GM12878 (cell line): ENCODE results near the gene DOCK9. TPM values are rescaled to one million over a fixed set of nuclear protein-coding genes. Genes with fewer than 3 reads are reported as not detected.

ENCODE experiments used
- ATAC-seq: fragments of 200-7000 bp; cut with Tn5 transposase; 3 replicates; pipeline ENCODE4 v1.9.1; 2020; ENCODE audit warnings: mild to moderate bottlenecking, moderate library complexity
- BruUV-seq: library from RNA; stranded (reverse); fragments of 400-500 nt; replicated peaks from 2 replicates; lab custom pipeline; 2021; lab: Mats Ljungman, UMichigan
- CTCF ChIA-PET: fragments of 300-600 bp; sonication (Branson Sonifier 250); formaldehyde crosslinking; extraction: SDS; loops from one replicate; lab custom pipeline; 2021; ENCODE audit warnings: inconsistent platforms; lab: Yijun Ruan, JAX
- POLR2A ChIA-PET: fragments of 350-600 bp; formaldehyde crosslinking; extraction: SDS; loops from one replicate; lab custom pipeline; 2021; ENCODE audit warnings: inconsistent platforms; lab: Charles Lee
- RAD21 ChIA-PET: fragments of 300-600 bp; sonication (Branson Sonifier 250); formaldehyde crosslinking; loops from one replicate; lab custom pipeline; 2023; ENCODE audit warnings: antibody characterized with exemption; ENCODE audit not compliant: unreplicated experiment; lab: Charles Lee
- SMC1A ChIA-PET: fragments of 300-600 bp; sonication (Branson Sonifier 250); formaldehyde crosslinking; loops from one replicate; lab custom pipeline; 2023; ENCODE audit not compliant: unreplicated experiment, uncharacterized antibody; lab: Charles Lee
- DNase-seq: peaks from one replicate; pipeline ENCODE4 v3.0.0-alpha.2; 2011; ENCODE audit warnings: low read depth, low spot score
- FAIRE-seq: peaks from 3 replicates; lab custom pipeline; 2011; peaks lifted over from hg19 to GRCh38; lab: Jason Lieb, UNC
- H2AFZ ChIP-seq: 2 replicates; pipeline ENCODE4 v1.6.0; 2011; ENCODE audit warnings: low read depth, low read length, control low read depth; ENCODE audit not compliant: control insufficient read depth
- H3K27ac ChIP-seq: 2 replicates; pipeline ENCODE4 v1.5.1; 2011; ENCODE audit warnings: control low read depth; ENCODE audit not compliant: control insufficient read depth, insufficient read depth
- H3K27me3 ChIP-seq, 2 experiments: replicated peaks in 1 of 2; 2 replicates each; pipeline versions ENCODE4 v1.6.0 to v1.6.1; 2011; ENCODE audit warnings: low read length in 1 of 2; ENCODE audit not compliant: control insufficient read depth in 2 of 2, insufficient read depth in 2 of 2
- H3K36me3 ChIP-seq, 2 experiments: 2 replicates each; pipeline ENCODE4 v1.5.1; 2011; ENCODE audit warnings: low read length in 1 of 2; ENCODE audit not compliant: control insufficient read depth in 2 of 2, insufficient read depth in 2 of 2
- H3K4me1 ChIP-seq: 2 replicates; pipeline ENCODE4 v1.6.1; 2011; ENCODE audit warnings: mild to moderate bottlenecking, low read length, moderate library complexity, mixed read lengths; ENCODE audit not compliant: control insufficient read depth, insufficient read depth
- H3K4me2 ChIP-seq: 2 replicates; pipeline ENCODE4 v1.6.0; 2011; ENCODE audit warnings: control low read depth; ENCODE audit not compliant: control insufficient read depth, insufficient read depth
- H3K4me3 ChIP-seq: fragments of 200-600 bp; sonication (generic); 2 replicates; pipeline ENCODE4 v1.5.1; 2016
- H3K79me2 ChIP-seq: 2 replicates; pipeline ENCODE4 v1.6.0; 2011; ENCODE audit warnings: low read length; ENCODE audit not compliant: control insufficient read depth, insufficient read depth
- H3K9ac ChIP-seq: 2 replicates; pipeline ENCODE4 v1.8.0; 2011; ENCODE audit warnings: low read length, control low read depth, mixed read lengths; ENCODE audit not compliant: control insufficient read depth, insufficient read depth
- H3K9me3 ChIP-seq: replicated peaks from 3 replicates; pipeline ENCODE4 v1.5.1; 2011; ENCODE audit warnings: mild to moderate bottlenecking, low read length; ENCODE audit not compliant: control insufficient read depth, insufficient read depth
- H4K20me1 ChIP-seq: 2 replicates; pipeline ENCODE4 v1.6.0; 2011; ENCODE audit not compliant: control insufficient read depth, insufficient read depth
- ASH2L ChIP-seq: fragments of 300-600, 200-600 bp; sonication (generic); IDR thresholded peaks from 2 replicates; pipeline ENCODE4 v1.6.1; 2017; ENCODE audit warnings: low read depth, mild to moderate bottlenecking, borderline replicate concordance
- BACH1 ChIP-seq: fragments of 450-650 bp; IDR thresholded peaks from 2 replicates; pipeline ENCODE4 v1.6.1; 2017; ENCODE audit warnings: mild to moderate bottlenecking, borderline replicate concordance
- BCL11A ChIP-seq: IDR thresholded peaks from 2 replicates; pipeline ENCODE4 v1.6.1; 2011; ENCODE audit warnings: low read depth, low read length
- MXI1 ChIP-seq: fragments of 150-350 bp; IDR thresholded peaks from 2 replicates; pipeline ENCODE4 v1.6.1; 2011; ENCODE audit warnings: low read depth, mild to moderate bottlenecking, inconsistent platforms, low read length, improper control_type of control experiment
- NRF1 ChIP-seq: conservative IDR thresholded peaks from 2 replicates; pipeline ENCODE4 v1.6.1; 2011; ENCODE audit warnings: mild to moderate bottlenecking, low read depth, low read length, improper control_type of control experiment
- PAX8 ChIP-seq: fragments of 450-650 bp; IDR thresholded peaks from 2 replicates; pipeline ENCODE4 v1.6.1; 2017; ENCODE audit warnings: mild to moderate bottlenecking, moderate library complexity
- POLR2AphosphoS2 ChIP-seq: IDR thresholded peaks from 2 replicates; pipeline ENCODE4 v1.6.1; 2011; ENCODE audit warnings: low read depth, mild to moderate bottlenecking, low read length, improper control_type of control experiment, moderate library complexity
- RAD21 ChIP-seq: IDR thresholded peaks from 2 replicates; pipeline ENCODE4 v1.6.1; 2011; ENCODE audit warnings: mild to moderate bottlenecking, low read depth, low read length, moderate library complexity; ENCODE audit not compliant: insufficient read depth
- RFX5 ChIP-seq: IDR thresholded peaks from 2 replicates; pipeline ENCODE4 v1.6.1; 2011; ENCODE audit warnings: low read depth, low read length, improper control_type of control experiment
- SMARCA5 ChIP-seq: fragments of 450-650 bp; IDR thresholded peaks from 2 replicates; pipeline ENCODE4 v1.6.1; 2017; ENCODE audit warnings: mild to moderate bottlenecking
- STAT3 ChIP-seq: IDR thresholded peaks from 2 replicates; pipeline ENCODE4 v1.6.1; 2011; ENCODE audit warnings: low read depth, low read length, improper control_type of control experiment
- SUPT20H ChIP-seq: IDR thresholded peaks from 2 replicates; pipeline ENCODE4 v1.6.1; 2011; ENCODE audit warnings: low read depth, mild to moderate bottlenecking, low read length, moderate library complexity, borderline replicate concordance; ENCODE audit not compliant: control insufficient read depth
- WGBS: methylation state at CpG from one replicate; pipeline ENCODE4 v1.1.6; 2016; ENCODE audit warnings: low lambda C conversion rate; ENCODE audit not compliant: insufficient replicate concordance, insufficient coverage; ENCODE audit errors: missing lambda C conversion rate; 5-methylcytosine and 5-hydroxymethylcytosine counted together
- in situ Hi-C: fragments of 300-500 bp; cut with MboI; formaldehyde crosslinking; loops from 9 replicates; pipeline ENCODE4 v1.14.3; 2018; ENCODE audit warnings: mixed read lengths
- intact Hi-C: fragments of 100-400 bp; cut with micrococcal nuclease; formaldehyde crosslinking; loops from one replicate; pipeline ENCODE4 v1.14.2; 2022; ENCODE audit not compliant: unreplicated experiment
- polyA plus RNA-seq, 11 experiments: library from polyadenylated mRNA; depleted of rRNA in 4 of 11; unstranded in 6 of 11; stranded (reverse) in 5 of 11; fragments of >200 nt; fragmentation: Nextera tagmentation in 4 of 11; fragmentation: Illumina TruSeq in 1 of 11; extraction: Ambion mirVana in 4 of 11; extraction: Trizol in 1 of 11; gene quantifications; 1 replicate in 1 of 11; 2 replicates in 10 of 11; pipeline versions ENCODE4 v1.2.1 to v1.2.3, GENCODE V29; 2011 to 2016; ENCODE audit warnings: inconsistent platforms in 2 of 11, missing spikeins in 2 of 11, low read depth in 1 of 11
- total RNA-seq, 4 experiments: library from RNA; depleted of rRNA in 3 of 4; stranded (reverse); fragments of >200 nt in 3 of 4; fragmentation: Illumina TruSeq in 1 of 4; extraction: Trizol in 1 of 4; gene quantifications; 2 replicates each; pipeline versions ENCODE4 v1.2.1 to v1.2.3, GENCODE V29; 2013 to 2021
- TF ChIP-seq, protein P1 (sequence below): IDR thresholded peaks from 2 replicates; pipeline ENCODE4 v1.6.1; 2012; ENCODE audit warnings: mild to moderate bottlenecking, low read depth, low read length
- TF ChIP-seq, protein P2 (sequence below): fragments of 450-650 bp; IDR thresholded peaks from 2 replicates; pipeline ENCODE4 v1.6.1; 2018; ENCODE audit warnings: borderline replicate concordance, mild to moderate bottlenecking; ENCODE audit not compliant: partially characterized antibody

DOCK9 gene
- total and polyA plus RNA-seq, 10 of the 15 experiments (the other 5 are each of a cell fraction or from before 2014, with no cell fraction given): 0.09 to 2.9 (median 0.74) TPM

DNA sequence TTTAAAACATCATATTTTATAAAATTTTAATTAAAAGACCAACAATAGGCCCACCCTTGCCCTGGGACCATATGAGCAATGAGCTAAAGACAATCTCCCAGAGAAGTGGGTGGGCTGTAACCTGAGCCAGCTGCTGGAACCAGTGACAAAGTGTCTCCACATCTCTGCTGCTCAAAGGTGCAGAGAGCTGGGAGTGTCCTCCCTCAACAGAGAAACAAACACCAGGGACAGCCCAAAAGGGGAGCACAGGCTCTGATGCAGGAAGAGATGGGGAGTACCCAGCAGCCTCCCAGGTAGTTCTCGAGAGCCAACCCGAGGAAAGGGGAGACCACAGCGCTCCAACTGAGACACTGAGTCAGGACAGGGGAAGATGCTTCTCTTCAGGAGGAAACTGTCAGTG lies 39.1 kb downstream of the DOCK9 start (continued):
- TF ChIP-seq RAD21 (no peak), STAT3 (no peak), MXI1 (no peak), SUPT20H (no peak), POLR2AphosphoS2 (no peak), RFX5 (no peak)
- TF ChIP-seq, protein P1, sequence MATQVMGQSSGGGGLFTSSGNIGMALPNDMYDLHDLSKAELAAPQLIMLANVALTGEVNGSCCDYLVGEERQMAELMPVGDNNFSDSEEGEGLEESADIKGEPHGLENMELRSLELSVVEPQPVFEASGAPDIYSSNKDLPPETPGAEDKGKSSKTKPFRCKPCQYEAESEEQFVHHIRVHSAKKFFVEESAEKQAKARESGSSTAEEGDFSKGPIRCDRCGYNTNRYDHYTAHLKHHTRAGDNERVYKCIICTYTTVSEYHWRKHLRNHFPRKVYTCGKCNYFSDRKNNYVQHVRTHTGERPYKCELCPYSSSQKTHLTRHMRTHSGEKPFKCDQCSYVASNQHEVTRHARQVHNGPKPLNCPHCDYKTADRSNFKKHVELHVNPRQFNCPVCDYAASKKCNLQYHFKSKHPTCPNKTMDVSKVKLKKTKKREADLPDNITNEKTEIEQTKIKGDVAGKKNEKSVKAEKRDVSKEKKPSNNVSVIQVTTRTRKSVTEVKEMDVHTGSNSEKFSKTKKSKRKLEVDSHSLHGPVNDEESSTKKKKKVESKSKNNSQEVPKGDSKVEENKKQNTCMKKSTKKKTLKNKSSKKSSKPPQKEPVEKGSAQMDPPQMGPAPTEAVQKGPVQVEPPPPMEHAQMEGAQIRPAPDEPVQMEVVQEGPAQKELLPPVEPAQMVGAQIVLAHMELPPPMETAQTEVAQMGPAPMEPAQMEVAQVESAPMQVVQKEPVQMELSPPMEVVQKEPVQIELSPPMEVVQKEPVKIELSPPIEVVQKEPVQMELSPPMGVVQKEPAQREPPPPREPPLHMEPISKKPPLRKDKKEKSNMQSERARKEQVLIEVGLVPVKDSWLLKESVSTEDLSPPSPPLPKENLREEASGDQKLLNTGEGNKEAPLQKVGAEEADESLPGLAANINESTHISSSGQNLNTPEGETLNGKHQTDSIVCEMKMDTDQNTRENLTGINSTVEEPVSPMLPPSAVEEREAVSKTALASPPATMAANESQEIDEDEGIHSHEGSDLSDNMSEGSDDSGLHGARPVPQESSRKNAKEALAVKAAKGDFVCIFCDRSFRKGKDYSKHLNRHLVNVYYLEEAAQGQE: no peak
- TF ChIP-seq, all 136 proteins: peak for 0

DNA sequence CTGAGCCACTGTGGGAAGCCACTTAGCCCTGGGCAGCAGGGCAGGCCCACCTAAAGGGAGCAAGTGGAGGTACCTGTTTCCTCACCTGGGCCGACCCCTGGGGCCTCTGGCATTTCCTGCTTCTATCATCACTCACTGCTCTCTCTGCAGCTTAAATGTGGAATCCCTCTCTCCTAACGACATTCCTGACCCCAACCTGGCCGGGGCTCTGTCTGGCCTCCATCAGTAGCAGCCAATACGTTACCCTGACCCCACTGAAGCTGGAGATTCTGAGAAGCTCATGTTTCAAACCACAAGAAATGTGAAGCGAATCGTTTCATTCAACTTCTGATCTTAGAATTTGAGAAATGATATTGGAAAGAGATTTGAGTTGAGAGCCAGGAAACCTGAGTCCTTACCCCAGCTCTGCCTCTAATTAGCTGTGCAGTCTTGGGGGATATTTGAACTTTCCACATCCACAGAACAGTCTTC lies 39.9 kb downstream of the DOCK9 start:
- CTCF ChIA-PET: no interaction called here
- H3K4me1 ChIP-seq: no peaks in the 10 kb centered on the region
- no TSS peak for BruUV-seq
- intact Hi-C loops (no loop called here), in situ Hi-C loops (no loop called here)
- ATAC-seq: no peak
- H3K9me3 ChIP-seq: peaks cover 2% of the 10 kb centered on the region; the same call in 1 of the 3 replicates
- RAD21 ChIA-PET: no interaction called here
- no peak overlapping the region for H3K4me2 ChIP-seq
- no peak overlapping the region for H2AFZ ChIP-seq
- H3K79me2 ChIP-seq: no peaks in the 10 kb centered on the region
- FAIRE-seq: no peak
- H3K27me3 ChIP-seq: no peaks in the 10 kb centered on the region
- H3K27ac ChIP-seq: no peak overlapping the region
- POLR2A ChIA-PET: no interaction called here
- no peaks in the 10 kb centered on the region for H3K36me3 ChIP-seq
- no peak overlapping the region for H3K9ac ChIP-seq
- no peak overlapping the region for H3K4me3 ChIP-seq
- 14% methylated on average over 6 of the region's 6 CpGs for WGBS
- SMC1A ChIA-PET: interaction anchor here (0.9 kb wide), 1 partner anchor 12 kb away, joined by 3 read pairs; no protein-coding TSS in a partner anchor
- H4K20me1 ChIP-seq: no peaks in the 10 kb centered on the region
- DNase-seq: no peak
- TF ChIP-seq ASH2L (no peak), NRF1 (no peak), BACH1 (no peak), BCL11A (no peak), SMARCA5 (no peak), PAX8 (no peak)
- TF ChIP-seq, protein P2, sequence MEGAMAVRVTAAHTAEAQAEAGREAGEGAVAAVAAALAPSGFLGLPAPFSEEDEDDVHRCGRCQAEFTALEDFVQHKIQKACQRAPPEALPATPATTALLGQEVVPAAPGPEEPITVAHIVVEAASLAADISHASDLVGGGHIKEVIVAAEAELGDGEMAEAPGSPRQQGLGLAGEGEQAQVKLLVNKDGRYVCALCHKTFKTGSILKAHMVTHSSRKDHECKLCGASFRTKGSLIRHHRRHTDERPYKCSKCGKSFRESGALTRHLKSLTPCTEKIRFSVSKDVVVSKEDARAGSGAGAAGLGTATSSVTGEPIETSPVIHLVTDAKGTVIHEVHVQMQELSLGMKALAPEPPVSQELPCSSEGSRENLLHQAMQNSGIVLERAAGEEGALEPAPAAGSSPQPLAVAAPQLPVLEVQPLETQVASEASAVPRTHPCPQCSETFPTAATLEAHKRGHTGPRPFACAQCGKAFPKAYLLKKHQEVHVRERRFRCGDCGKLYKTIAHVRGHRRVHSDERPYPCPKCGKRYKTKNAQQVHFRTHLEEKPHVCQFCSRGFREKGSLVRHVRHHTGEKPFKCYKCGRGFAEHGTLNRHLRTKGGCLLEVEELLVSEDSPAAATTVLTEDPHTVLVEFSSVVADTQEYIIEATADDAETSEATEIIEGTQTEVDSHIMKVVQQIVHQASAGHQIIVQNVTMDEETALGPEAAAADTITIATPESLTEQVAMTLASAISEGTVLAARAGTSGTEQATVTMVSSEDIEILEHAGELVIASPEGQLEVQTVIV: no peak
